HG02678 (cell line): ENCODE measurements around the gene LY6G6C.

Experiments used
- ATAC-seq: cut with Tn5 transposase; IDR thresholded peaks from one replicate; pipeline ENCODE4 v1.9.1; 2021; ENCODE audit warnings: mild to moderate bottlenecking, moderate library complexity; ENCODE audit not compliant: unreplicated experiment

The LY6G6C gene

DNA sequence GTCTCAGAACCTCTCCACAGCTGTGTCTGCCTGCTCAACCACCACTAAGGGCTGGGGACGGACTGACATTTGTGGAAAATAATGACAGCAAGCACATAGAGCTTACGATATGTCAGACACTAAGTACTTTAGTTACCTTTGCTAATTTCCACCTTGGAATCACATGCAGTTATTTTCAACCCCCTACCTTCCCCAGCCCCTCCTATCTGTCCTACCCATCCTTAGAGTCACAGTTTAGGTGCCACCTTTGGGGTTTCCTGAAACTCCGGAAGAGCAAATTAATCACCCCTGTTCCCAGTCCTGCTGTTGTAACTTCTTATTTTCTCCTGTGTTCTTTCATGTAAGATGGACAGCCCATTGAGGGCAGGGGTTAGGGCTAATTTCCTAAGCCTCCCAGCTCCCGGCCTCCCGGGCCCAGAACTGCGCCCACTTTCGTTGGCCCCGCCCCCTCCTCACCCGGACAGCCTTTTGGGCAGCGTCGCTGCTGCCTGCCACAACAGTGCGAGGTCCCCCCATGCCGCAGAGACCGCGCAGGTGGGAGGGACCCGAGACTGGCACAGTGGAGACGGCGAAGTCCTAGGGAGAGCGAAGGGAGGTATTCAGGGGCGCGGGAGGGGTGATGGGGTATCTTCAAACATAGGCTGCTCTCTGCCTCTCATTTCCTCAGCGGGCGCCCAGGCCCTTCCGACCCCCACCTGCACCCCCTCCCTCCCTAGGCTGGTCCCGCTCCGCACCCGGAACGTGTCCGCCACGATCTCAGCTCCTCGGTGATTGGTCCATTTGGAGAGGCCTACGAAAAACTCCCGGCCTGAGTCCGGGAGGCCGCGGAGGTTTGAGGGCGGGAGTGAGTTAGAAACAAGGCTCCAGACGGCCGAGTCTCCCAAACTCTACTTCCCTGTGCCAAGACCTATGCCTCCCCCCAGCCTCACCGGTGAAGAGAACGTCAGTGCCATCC lies 6.4 kb upstream of the LY6G6C start:
- no peak for ATAC-seq

GRCh38 chr6:31727034-31727716 lies 5.6 kb upstream of the LY6G6C start:
- peak; percentile 51 for ATAC-seq

GRCh38 chr6:31725502-31726350 lies 4.2 kb upstream of the LY6G6C start:
- no peak for ATAC-seq

GRCh38 chr6:31723980-31724691 lies 2.6 kb upstream of the LY6G6C start:
- no peak for ATAC-seq

DNA sequence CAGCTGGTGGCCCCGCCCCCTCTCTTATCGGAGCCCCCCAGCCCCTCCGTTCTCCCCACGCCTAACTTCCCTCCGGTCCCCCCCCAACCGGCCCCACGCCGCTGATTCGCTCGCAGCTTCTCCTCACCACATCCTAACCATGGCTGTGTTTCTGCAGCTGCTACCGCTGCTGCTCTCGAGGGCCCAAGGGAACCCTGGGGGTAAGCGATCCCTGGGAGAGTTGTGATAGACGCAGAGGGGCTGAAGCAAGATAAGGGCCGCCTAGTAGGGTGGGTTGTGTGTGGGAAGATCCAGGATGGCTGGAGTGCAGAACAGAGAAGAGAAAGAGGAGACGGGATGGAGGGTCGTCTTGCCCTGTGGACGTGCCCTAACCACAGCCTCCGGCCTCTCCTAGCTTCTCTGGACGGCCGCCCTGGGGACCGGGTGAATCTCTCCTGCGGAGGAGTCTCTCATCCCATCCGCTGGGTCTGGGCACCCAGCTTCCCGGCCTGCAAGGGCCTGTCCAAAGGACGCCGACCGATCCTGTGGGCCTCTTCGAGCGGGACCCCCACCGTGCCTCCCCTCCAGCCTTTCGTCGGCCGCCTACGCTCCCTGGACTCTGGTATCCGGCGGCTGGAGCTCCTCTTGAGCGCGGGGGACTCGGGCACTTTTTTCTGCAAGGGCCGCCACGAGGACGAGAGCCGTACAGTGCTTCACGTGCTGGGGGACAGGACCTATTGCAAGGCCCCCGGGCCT lies 1.9 kb upstream of the LY6G6C start, which contains the start of gene MPIG6B:
Gene MPIG6B, plus strand, starts transcription at position 129 of the 735 bp plus-strand sequence. Its CDS starts 11 bp downstream, at position 140.
- no peak for ATAC-seq

DNA sequence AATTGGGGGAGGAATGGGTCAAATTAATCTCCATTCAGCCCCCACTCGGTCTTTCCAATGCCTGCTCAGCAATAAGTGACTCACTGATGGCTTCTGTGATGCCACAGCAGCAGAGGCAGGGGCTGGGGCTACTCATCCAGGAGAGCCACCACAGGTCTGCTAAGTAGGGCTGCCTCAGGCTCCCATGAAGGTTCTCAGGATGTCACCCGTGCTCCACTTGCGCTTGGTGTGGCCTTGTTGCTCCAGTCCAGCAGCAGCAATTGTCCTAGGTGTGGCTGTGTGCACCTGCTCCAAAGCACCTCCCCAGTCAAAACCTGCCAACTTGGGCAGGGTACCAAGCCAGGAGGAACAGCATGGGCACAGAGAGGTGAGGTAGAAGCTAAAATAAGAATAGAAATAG lies 627 bp upstream of the LY6G6C start:
- ATAC-seq, result no peak

- no peak for ATAC-seq
Measured at GRCh38 chr6:31720196-31720770, 1.3 kb downstream of the LY6G6C start.

- ATAC-seq, result no peak
Measured at GRCh38 chr6:31719001-31719400, 2.5 kb downstream of the LY6G6C start.

DNA sequence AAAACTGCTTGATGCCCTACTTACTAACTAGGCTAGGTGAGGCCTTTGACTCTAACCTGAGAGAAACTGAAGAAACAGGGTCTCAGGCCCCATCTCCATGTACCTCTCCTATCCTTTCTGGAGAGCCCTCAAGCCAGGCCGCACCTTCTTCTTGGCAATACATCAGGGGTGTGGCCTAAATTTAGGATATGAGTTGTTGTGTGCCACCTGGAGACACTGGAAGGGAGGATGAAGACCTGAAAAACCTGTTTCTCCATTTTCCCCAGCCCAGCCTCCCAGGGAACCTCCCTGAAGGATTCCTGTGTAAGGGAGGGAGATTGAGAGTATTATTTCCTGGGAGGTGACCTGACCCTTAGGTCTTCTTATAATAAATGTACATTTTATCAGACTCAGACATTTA lies 3.3 kb downstream of the LY6G6C start:
- ATAC-seq, result no peak

GRCh38 chr6:31717499-31718222 lies 3.9 kb downstream of the LY6G6C start:
- no peak for ATAC-seq

DNA sequence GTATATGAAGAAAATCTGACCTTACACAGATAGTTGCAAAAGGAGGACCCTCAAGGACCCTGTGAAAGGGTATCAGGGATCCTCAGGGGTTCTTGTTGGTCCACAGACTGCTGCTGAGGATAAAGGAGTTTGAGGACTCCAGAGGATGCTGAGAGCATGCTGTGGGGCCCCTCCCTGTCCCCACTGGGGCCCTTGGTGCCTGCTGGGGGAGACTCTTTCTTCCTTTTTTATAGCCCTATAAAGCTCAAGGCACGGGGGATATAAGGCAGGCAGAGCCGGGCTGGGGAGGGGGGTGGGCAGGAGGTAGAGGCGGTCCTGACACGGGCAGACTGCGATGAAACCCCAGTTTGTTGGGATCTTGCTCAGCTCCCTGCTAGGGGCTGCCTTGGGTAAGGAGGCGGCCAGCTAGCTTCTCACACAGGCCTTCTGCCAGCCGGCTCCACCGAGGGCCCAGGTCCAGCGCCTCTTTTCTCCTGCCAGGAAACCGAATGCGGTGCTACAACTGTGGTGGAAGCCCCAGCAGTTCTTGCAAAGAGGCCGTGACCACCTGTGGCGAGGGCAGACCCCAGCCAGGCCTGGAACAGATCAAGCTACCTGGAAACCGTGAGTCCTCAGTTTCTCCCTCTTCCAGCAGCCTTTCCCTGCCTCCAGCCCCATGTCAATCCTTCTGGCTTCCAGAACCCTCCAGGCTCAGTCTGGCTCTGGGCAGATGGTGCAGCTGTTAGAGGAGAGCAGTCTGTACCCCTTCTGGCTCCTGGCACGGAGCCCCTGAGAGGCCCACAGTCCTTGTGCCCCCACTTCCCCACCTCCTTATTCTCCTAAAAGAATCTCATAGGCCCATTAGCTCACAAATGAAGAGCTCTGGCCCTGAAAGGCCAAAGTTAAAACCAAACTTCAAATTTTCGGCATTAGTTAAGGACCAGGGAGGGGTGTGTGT lies 6.3 kb downstream of the LY6G6C start, which contains the start of gene LY6G6D:
Gene LY6G6D, plus strand, starts transcription at position 327 of the 937 bp plus-strand sequence. Its CDS starts 8 bp downstream, at position 335.
- no peak for ATAC-seq

GRCh38 chr6:31713991-31714684 lies 7.4 kb downstream of the LY6G6C start:
- no peak for ATAC-seq

DNA sequence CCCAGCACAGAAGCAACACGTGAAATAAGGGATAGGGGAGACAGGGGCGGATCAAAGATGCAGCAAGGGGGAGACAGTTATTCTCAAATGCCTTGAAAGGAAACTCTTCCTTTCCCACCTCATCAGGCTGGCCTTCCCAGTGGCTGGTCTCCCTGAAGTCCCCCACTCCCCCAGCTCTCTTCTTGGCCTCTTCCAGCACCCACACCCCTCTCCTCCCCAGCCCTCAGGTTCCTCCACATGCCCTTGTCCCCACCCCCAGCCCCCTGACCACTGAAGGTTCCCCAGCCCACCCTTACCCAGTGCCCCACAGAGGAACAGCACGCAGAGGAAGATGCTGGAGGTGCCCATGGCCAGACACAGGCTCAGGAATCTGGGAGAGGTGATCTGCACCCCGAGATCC lies 8.1 kb downstream of the LY6G6C start:
- ATAC-seq, result no peak

GRCh38 chr6:31712296-31712695 lies 9.2 kb downstream of the LY6G6C start:
- ATAC-seq, result no peak

DNA sequence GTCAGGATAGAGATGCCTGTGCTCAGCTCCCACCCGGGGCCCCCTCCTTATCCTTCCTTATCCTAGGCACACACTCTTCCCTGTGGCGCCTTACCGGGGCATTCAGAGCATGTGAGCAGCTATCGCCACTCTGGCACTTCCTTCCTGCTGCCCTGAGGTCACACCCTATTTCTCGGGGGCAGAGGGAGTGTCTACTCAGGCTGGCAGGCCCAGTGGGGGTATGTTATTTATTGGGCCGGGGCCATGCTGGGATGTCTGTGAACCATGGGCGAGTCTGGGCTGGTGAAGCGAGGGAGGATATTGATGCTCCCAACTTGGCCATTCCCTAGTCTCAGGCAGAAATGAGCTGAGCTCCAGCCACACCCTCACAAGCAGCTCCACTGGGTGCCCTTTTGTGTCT lies 10.3 kb downstream of the LY6G6C start:
- no peak for ATAC-seq

- ATAC-seq, result no peak
Measured at GRCh38 chr6:31710523-31711219, 10.9 kb downstream of the LY6G6C start.
